H1 (cell line): Measurements from ENCODE around the gene FASTKD1. TPM values are rescaled to one million over a fixed set of nuclear protein-coding genes. Genes with fewer than 3 reads are reported as not detected.
A peak's percentile ranks its signal among the peaks of the same experiment; 100 is the strongest.

ENCODE experiments used
- CTCF ChIA-PET: fragments of 300-600 bp; sonication (Branson Sonifier 250); formaldehyde crosslinking; loops from one replicate; lab custom pipeline; 2021; ENCODE audit not compliant: partially characterized antibody; lab: Charles Lee
- POLR2A ChIA-PET: fragments of 300-600 bp; sonication (Branson Sonifier 250); formaldehyde crosslinking; loops from one replicate; lab custom pipeline; 2021; ENCODE audit warnings: inconsistent platforms; ENCODE audit not compliant: partially characterized antibody; lab: Charles Lee
- DNase-seq, 2 experiments: peaks; one replicate each; pipeline versions ENCODE4 v3.0.0 to v3.0.0-alpha.2; 2010 to 2022; ENCODE audit warnings: low spot score in 2 of 2, low read depth in 1 of 2, mixed read lengths in 1 of 2
- FAIRE-seq: peaks from 2 replicates; lab custom pipeline; 2011; peaks lifted over from hg19 to GRCh38; lab: Jason Lieb, UNC
- H2AFZ ChIP-seq: 2 replicates; pipeline ENCODE4 v1.8.1; 2012; ENCODE audit warnings: low read length, inconsistent platforms
- H2AK5ac ChIP-seq: 2 replicates; pipeline ENCODE4 v1.6.1; 2013; ENCODE audit warnings: low read depth, low read length
- H2BK120ac ChIP-seq: replicated peaks from 2 replicates; pipeline ENCODE3; 2013; ENCODE audit warnings: low read depth, low read length, inconsistent platforms
- H2BK12ac ChIP-seq: 2 replicates; pipeline ENCODE4 v1.6.1; 2013; ENCODE audit warnings: low read depth, low read length
- H2BK15ac ChIP-seq: 2 replicates; pipeline ENCODE4 v1.6.1; 2013; ENCODE audit warnings: low read length
- H2BK20ac ChIP-seq: 2 replicates; pipeline ENCODE4 v1.6.1; 2013; ENCODE audit warnings: low read length
- H2BK5ac ChIP-seq: 2 replicates; pipeline ENCODE4 v1.6.1; 2013; ENCODE audit warnings: low read depth, low read length
- H3K14ac ChIP-seq: 2 replicates; pipeline ENCODE4 v1.6.1; 2013; ENCODE audit warnings: inconsistent platforms; ENCODE audit not compliant: insufficient read length
- H3K18ac ChIP-seq: 2 replicates; pipeline ENCODE4 v1.6.1; 2013; ENCODE audit warnings: low read length; ENCODE audit errors: extremely low read depth
- H3K23ac ChIP-seq: 2 replicates; pipeline ENCODE4 v1.6.1; 2013; ENCODE audit warnings: inconsistent platforms; ENCODE audit not compliant: insufficient read length
- H3K23me2 ChIP-seq: 2 replicates; pipeline ENCODE4 v1.6.1; 2013; ENCODE audit warnings: low read depth, low read length
- H3K27ac ChIP-seq: 2 replicates; pipeline ENCODE4 v1.6.1; 2011; ENCODE audit warnings: low read depth, low read length, inconsistent platforms
- H3K27me3 ChIP-seq, 4 experiments: replicated peaks in 1 of 4; 1 replicate in 1 of 4; 2 replicates in 3 of 4; pipeline versions ENCODE4 v1.6.1 to v1.8.1; 2011 to 2013; ENCODE audit warnings: low read length in 3 of 4, mild to moderate bottlenecking in 3 of 4, inconsistent platforms in 2 of 4, mixed read lengths in 2 of 4, moderate library complexity in 1 of 4; ENCODE audit not compliant: control insufficient read depth in 3 of 4, insufficient read depth in 3 of 4; ENCODE audit errors: extremely low read depth in 1 of 4
- H3K36me3 ChIP-seq, 4 experiments: 2 replicates each; pipeline versions ENCODE4 v1.6.1 to v1.8.1; 2011 to 2013; ENCODE audit warnings: mild to moderate bottlenecking in 4 of 4, low read length in 3 of 4, moderate library complexity in 2 of 4, control low read depth in 1 of 4, inconsistent platforms in 1 of 4; ENCODE audit not compliant: insufficient read depth in 4 of 4, control insufficient read depth in 2 of 4
- H3K4ac ChIP-seq: replicated peaks from 2 replicates; pipeline ENCODE3; 2013; ENCODE audit warnings: low read length, low read depth, mixed read lengths, inconsistent platforms; ENCODE audit not compliant: insufficient read length
- H3K4me1 ChIP-seq, 4 experiments: replicated peaks in 1 of 4; 1 replicate in 1 of 4; 2 replicates in 3 of 4; pipeline versions ENCODE4 v1.6.1 to v1.8.1; 2011 to 2013; ENCODE audit warnings: low read length in 3 of 4, inconsistent platforms in 2 of 4, mixed read lengths in 1 of 4; ENCODE audit not compliant: insufficient read depth in 4 of 4, control insufficient read depth in 3 of 4
- H3K4me2 ChIP-seq, 2 experiments: 2 replicates each; pipeline versions ENCODE4 v1.6.1 to v1.8.1; 2011 to 2013; ENCODE audit warnings: low read depth in 2 of 2, low read length in 2 of 2, control low read depth in 1 of 2, inconsistent platforms in 1 of 2, mild to moderate bottlenecking in 1 of 2; ENCODE audit not compliant: insufficient read depth in 1 of 2
- H3K4me3 ChIP-seq, 4 experiments: fragments of 200-600, 300-600 bp in 1 of 4; sonication (generic), shearing (Covaris generic), sonication (Bioruptor Twin) in 1 of 4; 2 replicates each; pipeline versions ENCODE4 v1.5.1 to v1.8.1; 2011 to 2016; ENCODE audit warnings: low read length in 4 of 4, low read depth in 3 of 4, control low read depth in 2 of 4, inconsistent platforms in 2 of 4, mild to moderate bottlenecking in 2 of 4, mixed read lengths in 1 of 4, moderate library complexity in 1 of 4; ENCODE audit not compliant: insufficient read depth in 2 of 4; ENCODE audit errors: extremely low read depth in 1 of 4
- H3K56ac ChIP-seq: replicated peaks from 2 replicates; pipeline ENCODE3; 2013; ENCODE audit warnings: low read depth, mild to moderate bottlenecking, mixed read lengths, low read length, inconsistent platforms; ENCODE audit not compliant: insufficient read length
- H3K79me1 ChIP-seq: 2 replicates; pipeline ENCODE4 v1.6.1; 2013; ENCODE audit warnings: low read depth, low read length, control low read depth
- H3K79me2 ChIP-seq, 2 experiments: 2 replicates each; pipeline versions ENCODE4 v1.6.1 to v1.8.1; 2012 to 2013; ENCODE audit warnings: low read length in 2 of 2, mild to moderate bottlenecking in 2 of 2, inconsistent platforms in 1 of 2; ENCODE audit not compliant: insufficient read depth in 2 of 2, control insufficient read depth in 1 of 2
- H3K9ac ChIP-seq, 4 experiments: replicated peaks in 1 of 4; 1 replicate in 1 of 4; 2 replicates in 3 of 4; pipeline versions ENCODE4 v1.6.1 to v1.8.1; 2011 to 2013; ENCODE audit warnings: low read depth in 3 of 4, low read length in 3 of 4, control low read depth in 2 of 4, mild to moderate bottlenecking in 2 of 4, moderate library complexity in 2 of 4, inconsistent platforms in 1 of 4; ENCODE audit errors: extremely low read depth in 1 of 4
- H3K9me3 ChIP-seq, 2 experiments: 2 replicates each; pipeline versions ENCODE4 v1.6.1 to v1.8.1; 2012 to 2013; ENCODE audit warnings: mild to moderate bottlenecking in 2 of 2, moderate library complexity in 2 of 2, control low read depth in 1 of 2, inconsistent platforms in 1 of 2, low read depth in 1 of 2, low read length in 1 of 2, mixed read lengths in 1 of 2; ENCODE audit not compliant: insufficient read depth in 2 of 2
- H4K20me1 ChIP-seq, 2 experiments: replicated peaks in 1 of 2; 2 replicates each; pipeline versions ENCODE3 to v1.8.1; 2011 to 2013; ENCODE audit warnings: inconsistent platforms in 2 of 2, low read length in 2 of 2, mild to moderate bottlenecking in 1 of 2; ENCODE audit not compliant: insufficient read depth in 2 of 2, control insufficient read depth in 1 of 2
- H4K5ac ChIP-seq: 2 replicates; pipeline ENCODE4 v1.6.1; 2013; ENCODE audit warnings: low read length, low read depth, mixed read lengths, inconsistent platforms; ENCODE audit not compliant: insufficient read length
- H4K8ac ChIP-seq: 2 replicates; pipeline ENCODE4 v1.8.0; 2013; ENCODE audit warnings: mild to moderate bottlenecking, moderate library complexity, low read length, inconsistent platforms; ENCODE audit not compliant: insufficient read depth; ENCODE audit errors: extremely low read depth
- H4K91ac ChIP-seq: replicated peaks from 2 replicates; pipeline ENCODE3; 2013; ENCODE audit warnings: low read length, mixed read lengths, inconsistent platforms; ENCODE audit not compliant: insufficient read length
- CREB1 ChIP-seq: IDR thresholded peaks from 2 replicates; pipeline ENCODE4 v1.6.1; 2012; ENCODE audit warnings: inconsistent platforms
- WGBS, 2 experiments: shearing (Covaris generic) in 1 of 2; methylation state at CpG; one replicate each; pipeline versions ENCODE4 v1.1.6 to v1.1.7; 2013 to 2015; ENCODE audit warnings: low lambda C conversion rate in 2 of 2, mixed read lengths in 2 of 2, inconsistent platforms in 1 of 2, low coverage in 1 of 2, missing lambda C conversion rate in 1 of 2; ENCODE audit not compliant: insufficient replicate concordance in 2 of 2, insufficient coverage in 1 of 2, insufficient read length in 1 of 2; ENCODE audit errors: extremely low coverage in 1 of 2, missing lambda C conversion rate in 1 of 2; 5-methylcytosine and 5-hydroxymethylcytosine counted together
- polyA plus RNA-seq, 7 experiments: library from polyadenylated mRNA; depleted of rRNA in 3 of 7; stranded (reverse) in 5 of 7; unstranded in 2 of 7; fragments of >200 nt in 5 of 7; fragments of 200-250 nt in 2 of 7; gene quantifications; 1 replicate in 5 of 7; 2 replicates in 1 of 7; 4 replicates in 1 of 7; pipeline versions ENCODE4 v1.2.1 to v1.2.3, GENCODE V29; 2011 to 2013; ENCODE audit warnings: missing spikeins in 2 of 7, mixed read lengths in 2 of 7
- total RNA-seq: library from RNA; stranded (reverse); fragmentation: NEBNext Ultra II Directional; extraction: Animal tissue kit (Norgen Biotek cat#: 25700); gene quantifications from 2 replicates; pipeline ENCODE4 v1.2.1, GENCODE V29; 2021
- TF ChIP-seq, protein P1 (sequence below), 3 experiments: IDR thresholded peaks; 1 replicate in 2 of 3; 2 replicates in 1 of 3; pipeline versions ENCODE4 v1.5.1 to v1.6.1; 2011; ENCODE audit warnings: low read length in 3 of 3, mild to moderate bottlenecking in 3 of 3, inconsistent platforms in 2 of 3, low read depth in 1 of 3, moderate library complexity in 1 of 3; ENCODE audit not compliant: insufficient read depth in 1 of 3; ENCODE audit errors: control extremely low read depth in 1 of 3

Gene FASTKD1
- total and polyA plus RNA-seq, 2 of the 8 experiments (the other 6 are each of a cell fraction or from before 2014, with no cell fraction given) = 18.7 to 70.8 TPM

DNA sequence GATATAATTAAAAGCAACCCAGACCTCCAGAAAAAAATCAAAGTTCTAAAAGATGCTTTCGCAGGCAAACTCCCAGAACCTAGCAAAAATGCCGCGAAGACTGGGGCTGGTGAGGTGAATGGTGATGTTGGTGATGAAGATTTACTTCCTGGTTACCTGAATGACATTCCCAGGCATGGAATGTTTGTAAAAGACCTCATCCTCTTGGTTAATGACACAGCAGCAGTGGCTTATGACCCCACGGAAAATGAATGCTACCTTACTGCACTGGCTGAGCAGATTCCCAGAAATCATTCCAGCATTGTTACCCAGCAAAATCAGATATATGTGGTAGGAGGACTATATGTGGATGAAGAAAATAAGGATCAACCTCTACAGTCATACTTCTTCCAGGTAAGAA lies 63.2 kb downstream of the FASTKD1 start:
- TF ChIP-seq CREB1 = 0 out of 2 replicates have a peak, but pooled peaks have one; percentile 25
- TF ChIP-seq, protein P1, sequence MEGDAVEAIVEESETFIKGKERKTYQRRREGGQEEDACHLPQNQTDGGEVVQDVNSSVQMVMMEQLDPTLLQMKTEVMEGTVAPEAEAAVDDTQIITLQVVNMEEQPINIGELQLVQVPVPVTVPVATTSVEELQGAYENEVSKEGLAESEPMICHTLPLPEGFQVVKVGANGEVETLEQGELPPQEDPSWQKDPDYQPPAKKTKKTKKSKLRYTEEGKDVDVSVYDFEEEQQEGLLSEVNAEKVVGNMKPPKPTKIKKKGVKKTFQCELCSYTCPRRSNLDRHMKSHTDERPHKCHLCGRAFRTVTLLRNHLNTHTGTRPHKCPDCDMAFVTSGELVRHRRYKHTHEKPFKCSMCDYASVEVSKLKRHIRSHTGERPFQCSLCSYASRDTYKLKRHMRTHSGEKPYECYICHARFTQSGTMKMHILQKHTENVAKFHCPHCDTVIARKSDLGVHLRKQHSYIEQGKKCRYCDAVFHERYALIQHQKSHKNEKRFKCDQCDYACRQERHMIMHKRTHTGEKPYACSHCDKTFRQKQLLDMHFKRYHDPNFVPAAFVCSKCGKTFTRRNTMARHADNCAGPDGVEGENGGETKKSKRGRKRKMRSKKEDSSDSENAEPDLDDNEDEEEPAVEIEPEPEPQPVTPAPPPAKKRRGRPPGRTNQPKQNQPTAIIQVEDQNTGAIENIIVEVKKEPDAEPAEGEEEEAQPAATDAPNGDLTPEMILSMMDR (IDR thresholded peaks at IDR 0.05; ENCODE audit: control extremely low read depth in 1 of 3, insufficient read depth in 1 of 3, low read depth in 1 of 3, low read length in 3 of 3) = no peak
- Histone ChIP-seq H3K14ac (no peak overlapping the region), H3K4me1 (peaks cover 0 to 2% (median 0%) of the 10 kb centered on the region in 4 experiments; a peak in 2 of 7 replicates), H2AFZ (no peak overlapping the region), H2BK120ac (no peak overlapping the region), H3K4ac (no peak overlapping the region), H2BK12ac (no peak overlapping the region), H3K79me2 (no peaks in the 10 kb centered on the region), H3K79me1 (no peaks in the 10 kb centered on the region), H3K36me3 (no peaks in the 10 kb centered on the region; a peak in 1 of 8 replicates), H2BK15ac (no peak overlapping the region), H2BK5ac (no peak overlapping the region), H4K8ac (no peak overlapping the region), H3K9me3 (peaks cover 0 to 2% of the 10 kb centered on the region in 2 experiments; a peak in 1 of 4 replicates), H2BK20ac (no peak overlapping the region), H3K27me3 (no peaks in the 10 kb centered on the region), H3K27ac (no peak overlapping the region), H3K9ac (no peak overlapping the region), H3K4me2 (no peak overlapping the region), H3K4me3 (no peak overlapping the region), H3K23me2 (no peaks in the 10 kb centered on the region), H3K18ac (no peak overlapping the region), H3K23ac (no peak overlapping the region), H3K56ac (no peak overlapping the region), H4K91ac (no peak overlapping the region), H4K20me1 (no peaks in the 10 kb centered on the region), H4K5ac (no peak overlapping the region), H2AK5ac (no peak overlapping the region)
- DNase-seq (no peak), FAIRE-seq (no peak)
- 85% methylated on average over 4 of the region's 4 CpGs; no CpG with 5 or more reads in 1 of the 2 experiments for WGBS, 2 experiments
- ChIA-PET POLR2A (no interaction called here), CTCF (no interaction called here)
